Midbrain (tissue), 1 donor: ENCODE results near the gene XPO4.
"Not testable (repeated sequence)": the region's sequence is repeated elsewhere in the genome, so short reads cannot be mapped to it uniquely, and the experiment has no call there.

ENCODE experiments used
- DNase-seq: peaks from one replicate; lab custom pipeline; 2025; lab: John Stamatoyannopoulos, UW

XPO4 gene

DNA sequence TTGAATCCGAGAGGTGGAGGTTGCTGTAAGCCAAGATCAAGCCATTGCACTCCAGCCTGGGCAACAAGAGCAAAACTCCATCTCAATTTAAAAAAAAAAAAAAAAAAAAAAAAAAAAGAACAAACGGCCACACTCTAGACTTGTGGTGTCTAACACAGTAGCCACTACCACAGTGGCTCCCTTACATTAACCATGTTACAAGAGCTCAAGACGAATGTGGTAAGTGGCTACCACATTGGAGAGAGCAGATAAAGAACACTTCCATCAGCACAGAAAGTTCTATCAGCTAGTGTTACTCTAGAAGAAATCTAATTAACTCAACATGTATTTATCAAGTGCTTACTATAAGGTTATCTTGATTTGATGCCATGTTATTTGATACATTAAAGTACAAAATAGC, 11.5 kb downstream of the XPO4 start:
- DNase-seq, result no peak

GRCh38 chr13:20890540-20890939, 12.0 kb downstream of the XPO4 start:
- DNase-seq, result not testable (repeated sequence)

DNA sequence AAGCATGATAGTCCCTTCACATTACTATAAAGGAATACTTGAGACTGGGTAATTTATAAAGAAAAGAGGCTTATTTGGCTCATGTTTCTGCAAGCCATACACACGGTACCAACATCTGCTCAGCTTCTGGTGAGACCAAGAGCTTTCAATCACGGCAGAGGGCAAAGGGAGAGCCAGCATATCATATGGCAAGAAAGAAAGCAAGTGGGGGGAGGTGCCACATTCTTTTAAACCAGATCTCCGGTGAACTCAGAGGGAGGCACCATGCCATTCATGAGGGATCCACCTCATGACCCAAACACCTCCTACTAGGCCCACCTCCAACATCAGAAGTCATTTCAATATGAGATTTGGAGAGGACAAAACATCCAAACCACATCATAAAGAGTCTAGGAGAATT, 20.3 kb downstream of the XPO4 start:
- DNase-seq, result no peak

DNA sequence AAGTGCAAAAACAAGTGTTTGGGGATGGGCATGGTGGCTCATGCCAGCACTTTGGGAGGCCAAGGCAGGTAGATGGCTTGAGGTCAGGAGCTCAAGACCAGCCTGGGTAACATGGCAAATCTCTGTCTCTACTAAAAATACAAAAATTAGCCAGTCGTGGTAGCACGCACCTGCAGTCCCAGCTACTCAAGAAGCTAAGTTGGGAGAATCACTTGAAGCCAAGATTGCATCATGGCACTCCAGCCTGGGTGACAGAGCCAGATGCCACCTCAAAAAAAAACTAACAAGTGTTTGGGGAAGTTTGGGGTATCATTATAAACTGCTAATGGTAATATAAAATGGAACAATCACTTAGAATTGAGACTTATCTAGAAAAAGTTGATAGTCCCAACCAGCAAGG, 24.6 kb downstream of the XPO4 start:
- no peak for DNase-seq

- DNase-seq, result not testable (repeated sequence)
Observed at GRCh38 chr13:20876802-20877201, 25.7 kb downstream of the XPO4 start.

GRCh38 chr13:20874439-20874838, 28.1 kb downstream of the XPO4 start:
- not testable (repeated sequence) for DNase-seq

GRCh38 chr13:20873348-20873747, 29.2 kb downstream of the XPO4 start:
- no peak for DNase-seq

DNA sequence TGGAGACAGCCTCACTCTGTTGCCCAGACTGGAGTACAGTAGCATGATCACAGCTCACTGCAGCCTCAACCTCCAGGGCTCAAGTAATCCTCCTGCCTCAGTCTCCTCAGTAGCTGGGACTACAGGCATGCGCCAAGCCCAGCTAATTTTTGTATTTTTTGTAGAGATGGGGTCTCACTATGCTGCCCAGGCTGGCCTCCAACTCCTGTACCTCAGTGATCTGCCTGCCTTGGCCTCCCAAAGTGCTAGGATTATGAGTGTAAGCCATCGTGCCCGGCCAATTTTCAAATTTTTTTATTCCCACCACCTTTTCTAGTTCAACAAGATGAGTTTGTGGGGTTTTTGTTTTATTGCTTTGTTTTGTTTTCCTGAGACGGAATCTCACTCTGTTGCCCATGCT, 31.7 kb downstream of the XPO4 start:
- no peak for DNase-seq

DNA sequence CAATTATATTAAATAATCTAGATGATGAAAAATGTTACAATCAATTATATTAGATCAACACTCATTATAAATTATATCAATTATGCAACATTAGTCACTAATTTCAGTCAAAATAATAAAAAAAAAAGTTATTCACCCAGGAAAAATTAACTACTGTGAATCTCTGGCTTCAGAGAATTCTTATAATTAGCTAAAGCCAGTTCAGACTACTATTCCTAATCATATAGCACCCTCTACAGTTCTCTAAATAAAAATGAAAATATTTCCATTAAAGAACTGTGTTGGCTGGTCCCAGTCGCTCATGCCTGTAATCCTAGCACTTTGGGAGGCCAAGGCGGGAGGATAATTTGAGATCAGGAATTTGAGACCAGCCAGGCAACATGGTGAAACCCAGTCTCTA, 33.0 kb downstream of the XPO4 start:
- no peak for DNase-seq

DNA sequence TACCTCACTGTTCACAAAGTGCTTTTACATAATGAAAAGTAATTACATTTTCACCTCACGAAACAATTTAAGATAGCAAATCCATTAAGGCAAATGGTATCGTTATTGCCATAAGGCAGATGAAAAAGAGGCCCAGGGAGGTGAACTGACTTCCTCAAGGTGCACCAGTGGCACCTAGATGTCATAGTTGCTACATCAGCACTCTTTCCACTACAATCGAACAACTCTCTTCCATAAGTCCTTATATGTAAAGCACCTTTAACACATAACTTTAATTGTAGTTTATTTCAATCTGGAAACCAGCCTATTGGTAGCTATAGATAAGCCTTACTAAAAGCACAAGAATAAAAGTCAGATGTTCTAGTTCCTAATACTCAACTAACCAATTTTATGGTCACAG, 35.1 kb downstream of the XPO4 start:
- no peak for DNase-seq

DNA sequence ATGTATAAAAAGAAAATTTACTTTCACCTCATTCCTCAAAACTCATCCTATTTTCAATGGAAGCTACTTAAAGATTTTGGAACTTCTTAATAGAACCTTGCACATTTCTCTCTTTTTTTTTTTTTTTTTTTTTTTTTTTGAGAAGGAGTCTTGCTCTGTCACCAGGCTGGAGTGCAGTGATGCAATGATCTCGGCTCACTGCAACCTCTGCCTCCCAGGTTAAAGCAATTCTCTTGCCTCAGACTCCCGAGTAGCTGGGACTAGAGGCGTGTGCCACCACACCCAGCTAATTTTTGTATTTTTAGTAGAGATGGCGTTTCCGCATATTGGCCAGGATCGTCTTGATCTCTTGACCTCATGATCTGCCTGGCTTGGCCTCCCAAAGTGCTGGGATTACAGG, 40.9 kb downstream of the XPO4 start:
- not testable (repeated sequence) for DNase-seq

- no peak for DNase-seq
Observed at GRCh38 chr13:20860844-20861243, 41.7 kb downstream of the XPO4 start.

DNA sequence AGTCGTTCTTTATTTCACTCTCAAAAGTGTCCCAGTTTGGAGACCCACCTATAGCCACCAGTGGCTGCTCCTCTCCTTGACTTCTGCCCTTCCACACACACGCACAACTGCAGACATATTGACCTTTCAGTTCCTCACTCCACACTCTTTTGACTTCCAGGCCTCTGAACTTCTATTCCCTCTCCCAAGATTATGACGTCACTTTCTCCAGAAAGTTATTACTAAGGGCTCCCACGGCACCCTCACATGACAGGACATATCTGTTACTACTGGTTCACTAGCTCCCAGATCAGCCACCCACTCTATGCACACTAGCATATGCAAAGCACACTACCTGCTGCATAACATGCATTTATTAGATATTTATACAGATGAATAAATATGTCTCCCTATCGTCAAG, 45.9 kb downstream of the XPO4 start:
- no peak for DNase-seq

- DNase-seq, result no peak
Observed at GRCh38 chr13:20851844-20852402, 50.6 kb downstream of the XPO4 start.

DNA sequence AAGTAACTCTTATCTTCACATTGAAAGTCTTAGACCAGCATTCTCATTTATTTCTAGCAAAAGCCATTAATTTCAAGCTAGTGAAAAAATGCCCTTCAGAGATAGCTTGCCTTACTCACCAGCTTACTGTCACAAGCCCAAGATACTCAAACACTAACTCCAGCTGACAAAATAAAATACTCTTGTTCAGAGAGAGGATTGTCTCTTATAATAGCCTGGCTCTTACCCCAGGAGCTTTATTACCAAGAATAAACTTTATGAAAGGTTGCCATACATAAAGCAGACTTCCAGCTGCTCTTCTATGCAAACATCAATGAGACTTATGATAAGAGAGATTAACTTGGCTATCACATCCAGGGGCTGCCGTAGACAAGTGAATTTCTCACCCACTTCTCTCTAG, 53.6 kb downstream of the XPO4 start:
- DNase-seq, result no peak

- DNase-seq, result no peak
Observed at GRCh38 chr13:20848203-20848602, 54.3 kb downstream of the XPO4 start.

DNA sequence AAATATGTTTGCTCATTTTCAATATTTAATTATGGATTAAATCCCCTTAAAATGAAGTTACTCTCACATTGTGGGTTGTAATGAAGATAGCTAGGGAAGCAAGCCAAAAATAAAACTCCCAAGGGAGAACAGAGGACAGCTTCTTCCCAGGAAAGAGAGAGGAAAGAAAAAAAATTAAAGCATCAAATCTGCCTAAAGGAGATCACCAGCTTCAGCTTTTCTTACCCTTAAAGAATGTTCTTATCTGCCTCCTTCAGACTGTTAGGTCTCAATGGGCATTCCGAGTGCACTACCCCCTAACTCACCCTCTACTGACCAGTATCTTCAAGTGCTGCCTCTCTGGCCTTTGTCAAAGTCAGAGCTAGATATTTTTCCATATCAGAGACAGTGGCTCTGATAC, 55.2 kb downstream of the XPO4 start:
- DNase-seq, result no peak

GRCh38 chr13:20843166-20843565, 59.4 kb downstream of the XPO4 start:
- DNase-seq, result no peak

GRCh38 chr13:20840568-20840967, 62.0 kb downstream of the XPO4 start:
- DNase-seq, result no peak

DNA sequence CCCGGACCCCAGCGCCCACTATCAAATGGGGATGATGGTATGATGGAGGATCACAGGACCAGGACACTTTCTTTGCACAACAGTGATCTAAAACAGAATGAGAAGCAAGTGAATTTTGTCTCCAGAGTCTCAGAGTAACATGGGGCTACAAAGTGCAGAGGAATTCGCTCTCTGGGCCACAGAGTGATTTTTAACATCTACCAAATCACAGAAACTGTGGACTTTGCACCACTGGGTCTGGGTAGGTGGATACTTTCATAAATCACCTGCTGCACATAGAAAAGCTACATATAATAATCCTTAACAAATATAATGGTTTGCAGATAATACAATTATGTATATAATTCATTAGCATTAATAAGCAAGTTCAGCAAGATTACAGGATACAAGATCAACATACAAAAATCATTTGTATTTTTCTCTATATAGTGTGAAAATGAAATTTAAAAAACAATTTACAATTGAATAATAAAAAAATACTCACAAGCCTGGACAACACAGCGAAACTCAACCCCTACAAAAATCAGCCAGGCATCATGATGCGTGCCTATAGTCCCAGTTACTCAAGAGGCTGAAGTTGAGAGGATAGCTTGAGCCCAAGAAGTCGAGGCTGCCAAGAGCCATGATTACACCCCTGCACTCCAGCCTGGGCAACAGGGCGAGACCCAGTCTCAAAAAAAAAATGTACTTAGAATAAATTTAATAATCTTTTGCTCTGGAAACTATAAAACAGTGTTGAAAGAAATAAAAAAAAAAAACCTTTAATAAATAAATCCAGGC, 68.5 kb downstream of the XPO4 start:
- no peak for DNase-seq

DNA sequence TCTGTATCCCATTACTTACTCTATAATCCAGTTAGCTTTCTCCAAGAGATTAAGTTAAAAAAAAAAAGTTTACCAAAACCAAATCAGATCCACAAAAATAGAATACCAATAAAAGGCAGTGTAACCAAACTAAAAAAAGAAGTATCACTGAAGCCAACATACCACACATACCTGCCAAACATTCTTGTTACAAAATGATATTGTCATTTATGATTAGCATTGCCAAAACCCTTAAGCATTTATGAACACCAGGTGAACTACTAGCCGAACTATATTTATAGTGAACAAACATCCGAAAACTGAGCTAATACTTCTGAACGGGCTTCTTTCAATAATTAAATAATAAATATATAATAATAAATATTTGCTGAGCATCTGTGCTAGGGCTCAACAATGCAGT, 69.7 kb downstream of the XPO4 start:
- no peak for DNase-seq

GRCh38 chr13:20831933-20832332, 70.6 kb downstream of the XPO4 start:
- DNase-seq, result no peak

DNA sequence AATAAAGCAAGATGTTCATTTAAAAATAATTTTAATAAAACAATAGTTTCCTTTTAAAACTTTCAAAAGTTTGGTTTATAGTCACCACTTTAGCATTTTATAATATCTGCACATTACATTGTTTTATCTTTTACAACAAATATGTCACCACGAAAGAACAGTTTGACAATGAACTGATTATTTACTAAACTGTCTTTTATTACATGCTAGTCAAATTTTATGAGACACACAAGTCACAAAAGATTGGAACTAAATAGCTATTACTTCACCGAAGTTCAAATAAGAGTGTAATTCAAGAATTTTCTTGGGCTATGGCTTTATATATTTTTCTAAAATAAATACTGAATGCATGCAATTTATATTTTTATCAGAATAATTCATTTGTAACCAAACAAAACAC, 71.3 kb downstream of the XPO4 start:
- no peak for DNase-seq
